HG03565 (cell line): Measurements from ENCODE around the gene TRIM63.

Source experiments
- ATAC-seq: cut with Tn5 transposase; IDR thresholded peaks from one replicate; pipeline ENCODE4 v1.9.1; 2021; ENCODE audit warnings: mild to moderate bottlenecking, moderate library complexity; ENCODE audit not compliant: unreplicated experiment

The TRIM63 gene

DNA sequence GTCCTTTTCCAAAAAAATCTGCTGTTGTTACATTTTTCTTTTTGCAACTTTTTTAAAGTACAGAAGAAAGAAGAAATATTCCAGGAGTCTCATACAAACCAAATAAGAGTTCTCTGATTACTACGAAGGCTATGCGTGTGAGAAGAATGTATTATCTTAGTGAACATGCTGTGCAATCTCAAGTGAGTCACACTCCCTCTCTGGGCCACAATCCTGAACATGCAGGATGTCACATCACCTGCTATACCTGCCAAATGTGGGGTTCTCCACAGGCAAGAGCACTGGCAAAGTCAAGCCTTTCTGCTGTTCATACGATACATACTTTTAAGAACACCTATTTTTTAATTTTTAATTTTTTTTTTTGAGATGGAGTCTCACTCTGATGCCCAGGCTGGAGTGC lies 21.7 kb upstream of the TRIM63 start:
- ATAC-seq: no peak

DNA sequence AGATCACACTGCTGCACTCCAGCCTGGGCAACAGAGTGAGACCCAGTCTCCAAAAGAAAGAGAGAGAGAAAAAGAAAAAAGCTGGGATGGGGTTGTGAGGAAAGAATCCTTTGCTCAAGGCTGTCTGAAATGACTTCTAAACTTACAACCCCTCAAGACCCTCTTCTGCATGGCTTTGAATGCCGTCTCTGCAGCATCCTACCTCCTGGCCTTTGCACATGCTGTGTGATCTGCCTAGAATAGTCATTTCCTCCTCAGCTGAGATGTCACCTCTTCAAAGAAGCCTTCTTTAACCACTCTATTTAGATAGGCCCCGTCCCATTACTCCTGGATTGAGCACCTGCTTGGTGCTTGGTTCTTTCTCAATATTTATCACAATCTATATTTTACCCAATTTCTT lies 17.4 kb upstream of the TRIM63 start:
- no peak for ATAC-seq

DNA sequence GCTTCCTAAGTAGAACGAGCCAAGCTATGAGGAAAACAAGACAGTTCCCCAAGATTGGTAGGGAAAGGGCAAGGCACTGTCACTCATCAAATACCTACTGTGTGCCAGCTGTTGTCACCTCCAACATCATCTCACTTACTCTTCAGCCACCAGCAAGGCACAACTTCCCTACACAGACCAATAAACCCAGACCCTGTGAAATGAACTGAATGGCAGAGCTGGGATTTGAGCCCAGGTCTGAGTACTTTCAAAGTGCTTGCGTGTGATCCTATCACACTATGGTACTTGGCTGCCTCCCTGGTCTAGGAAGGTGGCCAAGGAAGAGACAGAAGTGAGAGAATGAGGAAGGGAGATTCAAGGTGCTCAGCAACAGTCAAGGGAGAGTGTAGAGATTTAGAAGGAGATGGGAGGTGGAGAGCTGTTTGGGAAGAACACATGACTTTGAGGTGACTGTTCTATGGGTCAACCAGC lies 16.7 kb upstream of the TRIM63 start:
- ATAC-seq: no peak

DNA sequence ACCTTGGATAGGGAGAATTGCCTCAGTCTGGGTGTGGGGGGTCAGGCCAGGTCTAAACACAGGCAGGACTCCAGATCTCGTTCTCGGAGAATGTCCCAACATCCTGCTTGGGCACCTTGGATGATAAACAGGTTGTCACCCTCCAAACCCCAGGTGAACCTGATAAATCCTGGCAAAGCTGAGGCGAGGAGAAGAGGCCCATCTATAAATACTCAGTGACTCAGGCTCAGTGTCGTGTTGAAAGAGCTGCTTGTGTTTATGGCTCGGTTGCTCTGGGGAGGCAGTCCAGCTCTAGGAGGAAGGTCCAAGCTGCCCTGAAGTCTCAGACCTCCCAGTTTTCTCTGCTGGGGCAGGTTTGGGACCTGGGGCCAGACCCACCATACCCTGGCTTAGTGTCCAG lies 15.8 kb upstream of the TRIM63 start:
- ATAC-seq: no peak

DNA sequence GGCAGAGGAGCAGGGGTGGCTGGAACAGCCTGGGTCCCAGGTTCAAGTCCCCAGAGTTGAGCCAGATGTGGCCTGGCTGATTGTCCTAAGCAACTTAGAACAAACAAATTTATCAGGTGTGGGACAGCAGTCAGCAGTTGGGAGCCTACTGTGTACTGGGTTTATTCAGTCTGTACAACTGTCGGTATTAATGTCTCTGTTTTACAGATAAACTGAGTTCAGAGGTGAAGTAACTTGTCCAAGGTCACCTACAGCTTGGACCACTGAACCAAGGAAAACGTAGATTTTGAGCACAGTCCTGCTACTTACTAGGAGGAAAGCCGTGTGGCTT lies 14.6 kb upstream of the TRIM63 start:
- no peak for ATAC-seq

DNA sequence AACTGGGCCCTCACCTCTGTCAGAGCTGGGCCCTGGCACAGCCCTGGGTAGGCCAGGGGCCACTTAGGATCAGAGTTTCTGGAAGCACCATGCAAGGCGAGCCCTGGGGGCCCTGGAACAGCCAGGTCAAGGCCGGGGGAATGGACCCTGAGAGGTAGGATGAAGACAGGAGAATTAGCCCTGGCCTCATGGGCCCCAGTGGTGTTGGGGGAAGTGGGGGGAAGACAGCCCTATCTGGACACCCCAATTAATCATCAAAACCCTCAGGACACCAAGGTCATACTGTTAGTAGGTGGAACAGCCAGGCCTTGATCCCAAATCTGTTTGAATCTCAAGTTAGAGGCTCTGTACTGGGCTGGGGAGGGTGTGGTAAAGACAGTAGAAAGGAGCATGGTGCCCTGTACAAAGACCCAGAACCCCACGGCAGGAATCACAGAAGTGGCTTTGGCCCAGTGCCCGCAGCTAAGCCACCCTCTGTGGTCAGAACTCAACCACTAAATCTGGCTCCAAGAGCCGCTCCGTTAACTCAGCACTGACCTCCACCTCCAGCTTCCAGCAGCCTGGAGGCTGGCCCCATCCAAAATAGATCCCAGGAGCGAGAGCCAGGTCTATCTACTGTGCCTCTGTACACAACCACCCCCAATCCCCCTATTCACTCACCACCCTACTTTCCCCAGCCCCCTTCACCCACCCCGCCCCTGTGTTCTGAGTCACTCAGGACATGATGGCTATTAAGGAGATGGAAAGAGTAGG lies 14.0 kb upstream of the TRIM63 start:
- no peak for ATAC-seq

DNA sequence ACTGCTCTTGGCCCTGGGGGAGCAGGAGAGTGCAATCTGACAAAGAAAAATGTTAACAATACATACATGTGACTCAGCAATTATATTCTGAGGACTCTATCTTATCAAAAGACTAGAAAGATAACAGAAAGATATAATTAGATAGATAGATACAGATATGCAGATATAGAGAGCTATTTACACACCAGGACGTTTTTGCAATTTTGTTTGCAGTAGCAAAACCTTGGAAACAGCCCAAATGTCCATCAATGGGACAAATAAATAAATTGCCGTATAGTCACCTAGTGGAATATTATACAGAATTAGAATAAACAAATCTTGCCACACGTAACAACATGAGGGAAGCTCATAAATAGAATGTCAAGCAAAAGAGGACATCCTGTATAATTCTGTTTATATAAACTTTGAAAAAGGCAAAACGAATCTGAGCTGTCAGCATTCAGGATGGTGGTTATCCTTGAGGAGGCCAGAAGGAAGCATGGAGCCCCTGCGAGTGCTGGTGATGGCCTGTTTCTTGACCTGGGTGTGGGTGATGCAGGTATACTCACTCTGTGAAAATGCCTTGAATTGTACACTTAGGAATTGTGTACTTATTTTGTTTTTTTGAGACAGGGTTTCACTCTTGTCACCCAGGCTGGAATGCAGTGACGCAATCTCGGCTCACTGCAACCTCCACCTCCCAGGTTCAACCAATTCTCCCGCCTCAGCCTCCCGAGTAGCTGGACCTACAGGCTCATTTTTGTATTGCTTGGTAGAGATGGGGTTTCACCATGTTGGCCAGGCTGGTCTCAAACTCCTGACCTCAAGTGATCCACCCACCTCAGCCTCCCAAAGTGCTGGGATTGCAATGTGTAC lies 12.8 kb upstream of the TRIM63 start:
- no peak for ATAC-seq

DNA sequence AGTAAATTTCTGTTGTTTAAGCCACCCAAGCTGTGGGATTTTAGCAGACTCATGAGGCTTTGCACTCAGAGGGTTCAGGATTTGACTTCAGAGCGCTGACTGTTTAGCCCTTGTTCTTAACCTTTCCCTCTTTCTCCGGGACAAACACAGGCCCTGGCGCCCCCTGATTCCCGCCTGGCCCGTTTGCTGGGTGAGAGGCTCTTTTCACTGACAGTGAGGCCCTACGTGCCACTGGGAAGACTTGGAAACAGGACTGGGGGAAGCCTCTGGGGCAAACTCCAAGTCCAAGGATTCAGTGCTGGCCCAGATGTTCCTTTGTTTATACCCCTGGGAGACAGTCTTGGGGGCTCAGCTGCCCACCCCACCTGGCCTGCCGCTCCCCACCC lies 11.7 kb upstream of the TRIM63 start:
- ATAC-seq: no peak

DNA sequence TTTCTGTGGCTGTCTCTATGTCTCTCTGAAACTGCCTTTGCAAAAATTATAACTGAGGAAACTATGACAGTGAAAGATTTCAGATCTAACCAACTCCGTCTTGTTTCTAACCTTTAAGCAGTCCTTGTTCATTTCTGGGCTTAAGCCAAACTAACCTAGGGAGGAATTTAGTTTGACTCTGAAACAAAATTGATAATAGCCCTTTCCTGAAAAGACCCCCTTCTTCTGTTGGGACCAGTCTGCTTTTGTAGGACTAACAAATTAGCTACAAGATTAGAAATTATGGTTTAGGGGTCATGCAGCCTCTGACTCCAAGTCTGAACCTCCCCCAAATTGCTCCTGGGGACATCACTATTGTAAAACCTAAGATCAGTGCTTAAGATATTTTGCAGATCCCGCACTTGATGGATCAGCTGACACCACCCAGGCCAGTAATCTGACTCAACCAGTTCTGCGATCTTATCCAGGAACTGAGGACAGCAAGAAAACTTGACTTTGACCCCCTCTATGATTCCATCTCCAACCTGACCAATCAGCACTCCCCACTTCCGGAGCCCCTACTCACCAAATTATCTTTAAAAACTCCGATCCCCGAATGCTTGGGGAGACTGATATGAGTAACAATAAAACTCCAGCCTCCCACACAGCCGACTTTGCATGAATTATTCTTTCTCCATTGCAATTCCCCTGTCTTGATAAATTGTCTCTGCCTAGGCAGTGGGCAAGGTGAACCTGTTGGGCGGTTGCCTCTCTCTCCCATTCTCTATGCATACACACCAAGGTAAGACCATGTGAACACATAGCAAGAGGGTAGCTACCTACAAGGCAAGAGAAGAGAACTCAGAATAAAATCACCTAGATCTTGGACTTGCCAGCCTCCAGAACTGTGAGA lies 11.1 kb upstream of the TRIM63 start:
- no peak for ATAC-seq

DNA sequence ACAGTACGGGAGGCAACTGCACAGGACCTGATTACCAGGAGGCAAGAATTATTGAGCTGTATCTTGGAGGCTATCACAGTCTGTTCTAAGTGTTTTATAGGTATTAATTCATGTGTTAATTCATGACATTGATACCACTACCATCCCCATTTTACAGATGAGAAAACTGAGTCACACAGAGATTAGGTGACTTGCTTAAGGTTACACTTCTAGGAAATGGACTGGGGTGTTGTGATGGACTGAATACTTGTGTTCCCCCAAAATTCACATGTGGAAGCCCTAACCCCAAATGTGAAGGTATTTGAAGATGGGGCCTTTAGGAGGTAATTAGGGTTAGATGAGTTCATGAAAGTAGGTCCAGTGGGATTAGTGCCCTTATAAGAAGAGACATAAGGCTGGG lies 10.1 kb upstream of the TRIM63 start:
- ATAC-seq: no peak

DNA sequence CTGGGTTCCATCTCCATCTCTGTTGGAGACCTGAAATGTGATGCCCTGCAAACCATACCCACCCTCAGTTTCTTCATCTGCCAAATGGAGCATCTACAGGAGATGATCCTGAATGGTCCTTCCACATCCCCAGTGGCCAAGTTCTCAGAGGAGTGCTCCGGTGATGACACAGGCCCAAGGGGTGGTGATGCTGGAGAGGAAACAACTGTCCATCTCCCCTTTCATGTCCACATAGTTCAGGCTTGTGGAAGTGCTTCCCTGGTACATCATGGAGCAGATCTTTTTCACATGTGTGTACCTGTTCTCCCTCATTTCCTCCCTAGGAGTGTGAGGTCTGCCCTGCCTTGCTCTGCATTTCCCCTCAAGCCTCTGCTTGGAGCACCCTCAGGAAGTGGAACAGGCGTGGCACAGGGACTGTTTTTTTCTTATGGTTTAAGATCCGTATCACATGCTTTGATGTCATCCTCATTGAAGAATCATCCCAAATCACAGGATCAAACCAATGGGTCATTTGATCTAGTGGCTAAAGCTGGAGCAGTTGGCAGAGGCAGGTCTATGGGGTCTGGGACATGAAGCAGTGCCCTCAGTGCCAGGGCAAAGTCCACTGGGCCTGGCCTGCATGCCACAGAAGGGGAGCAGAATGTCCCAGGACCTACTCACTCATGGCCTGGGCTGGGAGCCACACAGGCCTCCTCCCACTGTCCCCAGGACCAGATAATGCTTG lies 8.2 kb upstream of the TRIM63 start:
- ATAC-seq: no peak

DNA sequence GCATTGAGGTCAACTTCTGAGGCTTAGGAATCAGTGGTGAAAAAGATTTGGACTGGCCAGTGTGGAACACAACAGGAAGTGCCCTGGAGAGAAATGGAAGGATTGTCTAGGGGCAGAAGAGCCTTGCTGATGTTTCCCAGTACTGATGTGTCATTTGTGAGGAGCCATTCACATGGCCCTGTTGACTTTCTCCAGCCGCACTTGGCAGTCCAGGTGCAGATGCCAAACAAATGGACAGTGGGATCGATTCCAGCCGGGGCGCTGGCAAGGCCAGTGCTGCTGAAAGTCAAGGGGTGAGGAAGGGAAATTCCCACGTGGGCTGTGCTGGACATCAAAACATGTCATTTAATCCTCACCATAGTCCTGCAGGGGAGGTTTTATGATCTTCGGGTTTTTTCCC lies 4.9 kb upstream of the TRIM63 start:
- no peak for ATAC-seq

DNA sequence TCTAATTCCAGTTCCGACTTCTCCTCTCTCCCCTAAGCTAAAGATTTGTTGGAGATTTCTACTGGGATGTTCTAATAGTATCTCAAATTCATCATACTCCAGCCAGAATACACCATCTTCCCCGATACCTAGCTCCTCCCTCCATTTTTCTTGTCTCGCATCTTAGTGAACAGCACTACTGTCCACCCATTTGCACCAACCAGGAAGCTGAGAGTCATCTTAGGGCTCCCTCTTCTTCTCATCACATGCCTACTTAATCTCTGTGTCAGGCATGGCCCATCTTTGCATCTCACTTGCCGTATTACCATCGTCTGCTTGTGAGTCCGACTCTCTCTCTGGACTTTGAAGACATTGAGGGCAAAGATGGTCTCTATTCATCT lies 3.5 kb upstream of the TRIM63 start:
- no peak for ATAC-seq

DNA sequence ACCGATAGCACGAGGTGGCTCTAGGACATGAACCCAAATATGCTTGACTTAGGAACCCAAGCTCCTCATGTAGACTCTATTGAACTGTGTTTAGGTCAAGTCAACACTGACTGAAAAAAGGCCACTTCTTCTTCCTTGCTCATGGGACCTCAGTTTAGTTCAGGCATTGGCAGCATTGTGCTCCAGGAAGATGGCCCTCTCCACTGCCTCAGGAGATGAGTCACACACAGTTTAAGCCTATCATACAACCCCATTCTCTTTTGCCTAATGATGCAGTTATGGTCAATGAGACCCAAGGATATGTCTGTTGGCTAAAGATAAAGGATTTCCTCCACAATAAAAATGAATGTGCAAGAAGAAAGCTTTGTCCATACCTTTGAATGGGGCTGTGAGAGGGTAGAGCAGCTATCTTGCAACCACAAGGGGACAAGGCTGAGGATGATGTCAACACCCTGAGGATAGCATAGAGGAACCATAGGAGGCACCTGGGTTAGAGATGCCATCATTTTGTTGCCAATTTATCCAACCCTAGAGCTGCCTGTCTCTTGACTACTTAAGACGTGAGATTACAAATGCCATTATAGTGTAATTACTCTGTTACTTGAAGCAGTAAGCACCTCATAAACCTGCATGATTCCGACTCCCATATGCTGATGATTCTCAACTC lies 3.0 kb upstream of the TRIM63 start:
- no peak for ATAC-seq

DNA sequence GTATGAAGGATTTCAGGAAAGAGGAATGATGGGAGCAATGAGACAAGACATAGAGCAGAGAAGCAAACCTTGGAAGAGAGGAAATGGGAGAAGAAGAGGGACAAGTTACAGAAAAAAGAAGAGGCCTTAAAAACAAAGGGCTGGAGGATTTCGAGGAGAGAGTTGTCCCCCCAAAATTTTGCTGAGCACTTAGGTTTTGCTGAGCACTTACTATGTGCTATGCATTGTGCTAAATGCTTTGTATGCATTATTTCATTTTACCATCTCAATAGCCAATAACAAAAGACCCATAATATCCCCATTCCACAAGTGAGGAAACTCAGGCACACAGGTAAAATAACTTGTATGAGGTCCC lies 2.5 kb upstream of the TRIM63 start:
- ATAC-seq: no peak

DNA sequence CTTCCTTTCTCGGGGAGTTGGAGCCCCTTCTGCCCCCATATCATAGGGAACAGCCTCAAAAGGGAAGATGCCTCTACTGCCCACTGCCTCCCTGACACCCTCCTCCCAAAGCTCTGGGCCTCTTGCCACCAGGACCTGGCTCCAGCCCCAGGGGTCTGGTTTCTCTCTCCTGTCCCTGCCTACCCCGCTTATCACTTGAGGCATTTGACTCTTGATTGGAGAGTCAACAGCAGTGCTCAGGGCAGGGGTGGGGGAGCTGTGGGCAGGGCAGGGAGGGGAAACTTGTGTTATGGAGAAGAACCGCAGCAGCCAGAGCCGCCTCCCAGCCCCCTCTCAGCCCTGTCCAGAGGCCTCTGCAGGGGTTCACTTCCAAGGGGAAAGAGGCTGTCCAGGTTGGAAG lies 573 bp downstream of the TRIM63 start:
- ATAC-seq: no peak

DNA sequence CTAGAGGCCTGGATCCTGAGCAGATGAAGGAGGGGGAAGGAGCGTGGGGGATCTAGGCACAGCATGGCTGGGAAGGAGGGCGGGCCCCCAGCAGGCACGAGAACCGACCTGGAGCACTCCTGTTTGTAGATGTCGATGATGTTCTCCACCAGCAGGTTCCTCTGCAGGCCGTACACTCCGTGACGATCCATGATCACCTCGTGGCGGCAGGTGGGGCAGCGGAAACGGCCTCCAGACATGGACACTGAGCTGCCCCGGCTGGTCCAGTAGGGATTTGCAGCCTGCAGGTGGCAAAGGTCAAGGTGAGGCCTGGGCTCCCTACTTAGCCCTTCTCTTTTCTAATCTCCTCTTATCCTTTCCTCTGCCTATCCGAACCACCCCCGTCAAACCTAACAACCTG lies 1.3 kb downstream of the TRIM63 start:
- no peak for ATAC-seq

DNA sequence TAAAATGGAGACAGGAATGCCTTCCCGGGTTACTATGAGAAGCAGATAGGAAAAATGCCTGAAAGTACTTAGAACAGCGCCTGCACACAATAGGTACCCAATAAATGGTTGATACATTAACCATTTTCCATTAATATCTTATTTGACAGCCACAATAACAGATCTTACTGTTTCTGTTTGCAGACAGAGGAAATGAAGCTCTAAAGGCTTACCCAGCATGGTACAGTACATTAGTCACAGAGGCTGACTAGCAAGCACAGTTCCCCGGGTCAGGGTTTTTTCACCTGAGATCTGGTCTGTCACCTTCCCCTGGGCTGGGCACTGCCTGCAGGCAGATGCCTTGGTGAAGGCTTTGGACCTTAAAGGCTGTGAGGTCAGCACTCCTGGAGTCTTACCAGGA lies 2.9 kb downstream of the TRIM63 start:
- no peak for ATAC-seq

DNA sequence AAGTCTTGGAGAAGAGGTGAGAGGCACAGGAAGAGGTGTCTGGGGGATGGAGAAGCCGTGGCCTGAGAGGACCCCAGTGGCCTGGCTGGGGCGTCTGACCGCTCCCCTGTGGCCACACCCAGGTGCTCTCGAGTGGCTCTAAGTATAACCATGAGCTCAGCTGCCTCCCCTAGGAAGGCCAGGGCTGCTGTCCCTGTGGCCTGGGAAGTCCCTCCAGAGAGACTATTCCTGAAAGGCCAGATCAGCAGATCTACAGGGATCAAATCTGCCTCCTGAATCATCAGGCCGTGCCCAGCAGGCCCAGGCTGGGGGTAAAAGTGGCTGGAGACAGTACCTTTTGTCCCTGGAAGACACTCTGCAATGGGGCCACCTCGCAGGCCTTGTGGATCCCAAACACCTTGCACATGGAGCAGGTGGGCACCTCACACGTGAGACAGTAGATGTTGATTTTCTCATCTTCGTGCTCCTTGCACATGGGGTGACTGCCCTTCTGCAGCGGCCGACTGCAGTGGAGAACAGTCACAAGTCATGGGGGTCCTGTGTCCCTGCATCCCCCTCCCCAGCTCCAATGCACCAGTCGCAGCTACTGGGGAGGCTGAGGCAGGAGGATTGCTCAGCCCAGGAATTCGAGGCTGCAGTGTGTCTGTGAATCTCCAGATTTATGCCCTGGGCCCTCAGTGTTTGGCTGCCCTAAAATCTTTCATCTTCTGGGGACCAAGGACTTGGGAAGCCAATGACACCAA lies 6.4 kb downstream of the TRIM63 start:
- no peak for ATAC-seq

DNA sequence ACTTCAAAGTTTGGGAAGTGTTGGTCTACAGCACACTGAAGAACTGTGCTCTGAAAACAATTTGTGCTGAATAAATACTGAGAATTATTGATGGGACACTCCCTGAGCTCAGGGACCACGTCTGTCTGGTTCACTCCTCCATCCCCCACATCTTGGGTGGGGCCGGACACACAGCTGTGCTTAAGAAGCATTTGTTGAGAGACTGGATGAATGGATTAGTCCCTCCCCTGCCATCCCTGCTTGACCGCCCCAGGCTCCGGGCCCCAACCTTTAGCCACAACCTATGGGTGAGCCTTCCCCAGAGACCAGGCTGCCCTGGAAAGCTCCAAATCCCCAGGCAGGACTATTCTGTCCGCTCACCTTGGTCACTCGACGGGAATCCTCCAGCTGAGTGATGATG lies 7.5 kb downstream of the TRIM63 start:
- ATAC-seq: no peak
